Superior temporal gyrus (tissue), 1 donor: ENCODE data around the gene KERA.

Experiments used
- DNase-seq: peaks from one replicate; pipeline ENCODE4 v3.0.0-alpha.2; 2016; ENCODE audit errors: extremely low spot score

The KERA gene

DNA sequence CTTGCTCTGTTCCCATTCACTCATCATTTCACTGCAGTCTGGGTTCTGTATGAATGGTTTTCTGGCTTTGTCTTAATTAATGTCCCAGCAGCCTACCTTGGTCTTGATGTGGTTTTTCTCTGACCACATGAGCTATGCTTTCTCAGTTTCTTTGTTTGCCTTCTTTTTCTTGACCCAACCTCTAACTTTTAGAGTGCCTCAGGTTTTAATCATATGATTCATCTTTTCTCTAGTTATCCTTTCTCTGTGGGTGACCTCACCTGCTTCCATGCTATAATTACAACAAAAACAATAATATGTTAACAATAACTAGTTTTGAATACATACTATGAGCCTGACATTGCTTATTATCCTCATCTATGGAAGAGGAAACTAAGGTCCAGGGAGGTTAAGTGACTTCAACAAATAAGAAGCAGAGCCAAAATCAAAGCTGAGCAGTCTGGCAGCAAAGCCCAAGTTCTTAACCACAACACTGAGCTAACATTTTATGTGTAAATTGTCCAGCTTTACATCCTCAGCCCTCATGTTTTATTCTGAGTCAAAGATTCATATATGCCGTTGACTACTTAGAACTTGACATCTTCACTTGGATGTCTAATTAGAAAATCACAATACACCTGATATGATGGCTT, 48.4 kb downstream of the KERA start:
- DNase-seq = no peak

DNA sequence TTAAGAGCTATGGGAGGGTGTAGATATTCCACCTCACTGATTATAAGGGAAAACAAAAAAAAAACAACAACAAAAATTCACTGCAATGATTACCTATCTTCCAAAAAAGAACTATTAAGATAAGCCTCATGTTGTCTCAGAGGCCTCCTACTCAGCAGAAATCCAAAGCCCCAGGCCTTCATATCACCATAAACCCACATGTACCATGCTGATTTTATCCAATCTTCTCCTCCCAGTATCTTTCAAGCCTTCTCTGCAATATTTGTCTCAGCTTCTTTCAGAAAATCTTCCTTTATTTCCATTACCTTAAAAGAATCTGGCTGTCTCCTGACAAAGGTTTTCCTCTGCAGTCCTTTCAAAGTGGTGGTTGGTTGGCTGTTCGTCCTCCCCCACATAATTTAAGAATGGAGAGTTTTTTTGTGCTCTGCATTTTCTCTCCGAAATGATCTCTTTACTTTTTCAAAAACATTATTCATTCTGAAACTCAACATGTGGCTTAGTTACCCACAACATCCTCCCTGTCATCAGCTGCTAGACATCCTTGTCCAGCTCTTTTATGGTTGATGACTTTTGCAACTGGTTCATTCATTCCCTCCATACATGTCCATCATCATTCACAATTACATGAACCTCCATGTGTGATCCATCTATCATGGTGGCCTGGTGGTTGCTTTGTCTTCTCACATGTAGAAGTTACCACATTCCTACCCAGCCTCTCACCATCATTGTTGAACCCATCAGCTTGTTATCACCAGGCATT, 50.1 kb downstream of the KERA start:
- no peak for DNase-seq

DNA sequence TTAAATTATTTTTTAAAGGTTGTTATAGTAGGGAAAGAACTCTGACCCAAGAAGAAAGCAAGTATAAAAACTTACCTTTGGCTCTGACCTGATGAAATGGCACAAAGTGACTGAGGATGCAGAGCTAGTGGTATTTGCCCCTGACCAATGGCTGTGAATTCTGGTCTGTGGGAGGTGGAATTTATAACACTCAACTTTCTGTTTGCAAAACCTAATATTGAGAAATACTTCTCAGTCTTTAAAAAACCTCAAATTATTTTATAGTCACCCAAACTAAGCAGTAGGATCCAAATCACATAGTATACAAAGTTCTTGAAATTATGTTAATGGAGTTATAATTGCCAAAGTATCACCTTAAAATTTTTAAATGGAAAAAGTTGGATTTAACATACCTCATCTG, 53.0 kb downstream of the KERA start, which contains the start of gene EPYC:
TSS of gene EPYC (minus strand) at position 101 of the 400 bp plus-strand sequence. CDS start 2,407 bp downstream, outside the sequence.
- no peak for DNase-seq

DNA sequence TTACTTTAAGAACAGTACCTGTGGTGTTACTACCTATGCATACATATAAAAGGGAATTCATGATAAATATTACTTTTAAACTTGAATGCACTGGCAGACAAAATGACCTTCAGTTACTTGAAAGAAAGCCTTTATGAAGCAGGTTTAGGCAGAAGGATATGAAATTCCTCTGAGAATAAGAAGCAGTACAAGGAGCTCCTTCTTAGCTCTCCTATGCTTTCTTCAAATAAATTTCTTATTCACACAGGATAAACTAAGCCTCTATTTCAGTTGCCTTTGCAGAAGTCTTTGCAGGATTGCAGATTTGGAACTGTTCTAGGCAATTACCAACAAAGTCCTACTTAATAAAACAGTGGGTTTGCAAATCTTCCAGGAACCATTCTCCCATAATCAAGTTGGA, 54.1 kb downstream of the KERA start:
- no peak for DNase-seq

DNA sequence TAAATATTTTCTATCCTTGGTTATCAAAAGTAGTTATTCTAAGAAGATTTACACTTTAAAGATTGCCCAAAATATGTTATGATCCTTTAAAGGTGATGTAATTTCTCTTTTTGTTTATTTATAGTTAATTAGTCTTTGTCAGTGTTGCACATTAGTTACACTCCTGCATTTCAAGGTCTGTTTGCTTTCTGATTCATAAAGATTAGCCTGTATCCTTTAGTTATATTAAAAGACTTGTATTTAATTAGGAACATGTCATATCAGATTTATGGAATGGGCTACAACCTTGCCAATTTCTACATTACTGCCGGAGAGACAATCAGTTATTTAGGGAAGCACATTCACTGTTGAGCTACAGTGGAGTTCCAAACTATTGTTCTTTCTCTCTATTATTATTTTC, 56.5 kb downstream of the KERA start:
- no peak for DNase-seq
